Measurements from ENCODE around the gene TMEM80.

DNA sequence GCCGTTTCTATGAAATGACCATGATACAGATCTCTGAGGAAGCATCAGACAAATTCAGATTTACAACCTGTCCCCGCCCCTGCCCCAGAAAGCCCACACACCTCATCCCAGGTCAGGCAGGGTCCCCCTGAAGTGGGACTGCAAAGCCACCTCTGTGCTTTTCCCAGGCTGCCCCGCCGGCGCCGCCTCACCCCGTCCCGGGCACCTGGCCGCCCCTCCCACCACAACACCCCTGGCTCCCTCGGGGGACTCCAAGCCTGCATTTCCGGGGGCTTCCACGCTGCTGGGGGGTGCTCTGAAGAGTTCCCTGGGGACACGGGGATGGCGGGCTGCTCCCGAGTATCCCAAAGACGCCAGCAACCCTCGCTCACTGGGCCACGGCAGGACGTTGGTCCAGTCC, 35.3 kb upstream of the TMEM80 start:
- TF ChIP-seq, protein P1, sequence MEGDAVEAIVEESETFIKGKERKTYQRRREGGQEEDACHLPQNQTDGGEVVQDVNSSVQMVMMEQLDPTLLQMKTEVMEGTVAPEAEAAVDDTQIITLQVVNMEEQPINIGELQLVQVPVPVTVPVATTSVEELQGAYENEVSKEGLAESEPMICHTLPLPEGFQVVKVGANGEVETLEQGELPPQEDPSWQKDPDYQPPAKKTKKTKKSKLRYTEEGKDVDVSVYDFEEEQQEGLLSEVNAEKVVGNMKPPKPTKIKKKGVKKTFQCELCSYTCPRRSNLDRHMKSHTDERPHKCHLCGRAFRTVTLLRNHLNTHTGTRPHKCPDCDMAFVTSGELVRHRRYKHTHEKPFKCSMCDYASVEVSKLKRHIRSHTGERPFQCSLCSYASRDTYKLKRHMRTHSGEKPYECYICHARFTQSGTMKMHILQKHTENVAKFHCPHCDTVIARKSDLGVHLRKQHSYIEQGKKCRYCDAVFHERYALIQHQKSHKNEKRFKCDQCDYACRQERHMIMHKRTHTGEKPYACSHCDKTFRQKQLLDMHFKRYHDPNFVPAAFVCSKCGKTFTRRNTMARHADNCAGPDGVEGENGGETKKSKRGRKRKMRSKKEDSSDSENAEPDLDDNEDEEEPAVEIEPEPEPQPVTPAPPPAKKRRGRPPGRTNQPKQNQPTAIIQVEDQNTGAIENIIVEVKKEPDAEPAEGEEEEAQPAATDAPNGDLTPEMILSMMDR (IDR thresholded peaks at IDR 0.05), result no peak
- TF ChIP-seq EZH2 (IDR thresholded peaks at IDR 0.05) (no peak), EZH2phosphoT487 (IDR thresholded peaks at IDR 0.05) (no peak)

Data from neural progenitor cell (in vitro differentiated cells).